ENCODE results near the gene NSD2.
"Not testable (repeated sequence)": the region's sequence is repeated elsewhere in the genome, so short reads cannot be mapped to it uniquely, and the experiment has no call there.

Gene NSD2

GRCh38 chr4:1900624-1901023 is 29.4 kb downstream of the NSD2 start:
- DNase-seq: no peak

- no peak for DNase-seq
Observed at GRCh38 chr4:1901127-1901526, 29.9 kb downstream of the NSD2 start.

- DNase-seq: no peak
Observed at GRCh38 chr4:1902243-1902642, 31.1 kb downstream of the NSD2 start.

- DNase-seq: no peak
Observed at GRCh38 chr4:1903035-1903434, 31.8 kb downstream of the NSD2 start.

- DNase-seq: no peak
Observed at GRCh38 chr4:1904042-1904441, 32.8 kb downstream of the NSD2 start.

- no peak for DNase-seq
Observed at GRCh38 chr4:1907848-1908525, 36.8 kb downstream of the NSD2 start.

- not testable (repeated sequence) for DNase-seq
Observed at GRCh38 chr4:1909696-1910095, 38.5 kb downstream of the NSD2 start.

- no peak for DNase-seq
Observed at GRCh38 chr4:1910643-1911042, 39.5 kb downstream of the NSD2 start.

- DNase-seq: not testable (repeated sequence)
Observed at GRCh38 chr4:1911316-1911715, 40.1 kb downstream of the NSD2 start.

- DNase-seq: no peak
Observed at GRCh38 chr4:1922821-1923220, 51.6 kb downstream of the NSD2 start.

- DNase-seq: no peak
Observed at GRCh38 chr4:1927675-1928074, 56.5 kb downstream of the NSD2 start.

GRCh38 chr4:1928356-1929239 is 57.4 kb downstream of the NSD2 start:
- DNase-seq: no peak

GRCh38 chr4:1932736-1933135 is 61.5 kb downstream of the NSD2 start:
- no peak for DNase-seq

- DNase-seq: no peak
Observed at GRCh38 chr4:1933700-1934099, 62.5 kb downstream of the NSD2 start.

- no peak for DNase-seq
Observed at GRCh38 chr4:1937550-1937949, 66.4 kb downstream of the NSD2 start.

- DNase-seq: no peak
Observed at GRCh38 chr4:1938027-1938426, 66.8 kb downstream of the NSD2 start.

GRCh38 chr4:1939664-1940509 is 68.7 kb downstream of the NSD2 start:
- DNase-seq: peak; percentile 69

GRCh38 chr4:1940566-1940965 is 69.4 kb downstream of the NSD2 start:
- DNase-seq: no peak

- no peak for DNase-seq
Observed at GRCh38 chr4:1943928-1944327, 72.7 kb downstream of the NSD2 start.

- DNase-seq: no peak
Observed at GRCh38 chr4:1945124-1945895, 74.1 kb downstream of the NSD2 start.

GRCh38 chr4:1945912-1946311 is 74.7 kb downstream of the NSD2 start:
- DNase-seq: no peak

- no peak for DNase-seq
Observed at GRCh38 chr4:1948232-1948631, 77.0 kb downstream of the NSD2 start.
